HepG2 (cell line): ENCODE results near the gene ARL3. TPM values are rescaled to one million over a fixed set of nuclear protein-coding genes. Genes with fewer than 3 reads are reported as not detected.
A peak's percentile ranks its signal among the peaks of the same experiment; 100 is the strongest.

ENCODE experiments used
- AGO2 ChIP-seq: fragments of 200-400 bp; formaldehyde crosslinking; optimal IDR thresholded peaks from 2 replicates; pipeline ENCODE3; 2017; ENCODE audit warnings: mild to moderate bottlenecking, low read depth, low read length, moderate library complexity
- FOXA3 ChIP-seq: IDR thresholded peaks from 2 replicates; pipeline ENCODE4 v1.6.1; 2016; ENCODE audit warnings: missing genetic modification reagents, missing compliant biosample characterization
- GABPB1 ChIP-seq: IDR thresholded peaks from 2 replicates; pipeline ENCODE4 v1.6.1; 2016; ENCODE audit warnings: mild to moderate bottlenecking, missing genetic modification reagents, moderate library complexity, missing compliant biosample characterization
- IRF1 ChIP-seq: sonication (generic); formaldehyde crosslinking; IDR thresholded peaks from 2 replicates; pipeline ENCODE4 v1.4.0; 2020; ENCODE audit warnings: low read depth, mild to moderate bottlenecking, missing genetic modification reagents
- KLF13 ChIP-seq: sonication (generic); formaldehyde crosslinking; IDR thresholded peaks from 2 replicates; pipeline ENCODE4 v1.4.0; 2020; ENCODE audit warnings: mild to moderate bottlenecking, missing genetic modification reagents
- MTA3 ChIP-seq: sonication (generic); formaldehyde crosslinking; IDR thresholded peaks from 2 replicates; pipeline ENCODE4 v1.4.0; 2020; ENCODE audit warnings: missing genetic modification reagents
- NFIC ChIP-seq: IDR thresholded peaks from 2 replicates; pipeline ENCODE4 v1.6.1; 2012; ENCODE audit warnings: mild to moderate bottlenecking, low read length, inconsistent platforms
- NFKBIZ ChIP-seq: IDR thresholded peaks from 2 replicates; pipeline ENCODE4 v1.6.1; 2018; ENCODE audit warnings: missing genetic modification reagents, missing compliant biosample characterization
- NONO ChIP-seq, 2 experiments: fragments of 450-650 bp in 1 of 2; sonication (generic) in 1 of 2; formaldehyde crosslinking in 1 of 2; IDR thresholded peaks in 1 of 2; conservative IDR thresholded peaks in 1 of 2; 2 replicates each; pipeline versions ENCODE4 v1.6.1 to v1.8.0; 2017 to 2022; ENCODE audit warnings: mild to moderate bottlenecking in 1 of 2, missing genetic modification reagents in 1 of 2, moderate library complexity in 1 of 2
- PCBP1 ChIP-seq: fragments of 200-400 bp; formaldehyde crosslinking; IDR thresholded peaks from 2 replicates; pipeline ENCODE4 v1.6.1; 2017; ENCODE audit warnings: mild to moderate bottlenecking, low read depth, low read length, borderline replicate concordance
- PHF20 ChIP-seq: sonication (generic); formaldehyde crosslinking; IDR thresholded peaks from 2 replicates; pipeline ENCODE4 v1.5.0; 2020; ENCODE audit warnings: mild to moderate bottlenecking, missing genetic modification reagents
- POLR2G ChIP-seq: fragments of 200-400 bp; formaldehyde crosslinking; IDR thresholded peaks from 2 replicates; pipeline ENCODE4 v1.6.1; 2018; ENCODE audit warnings: mild to moderate bottlenecking, low read depth, low read length, moderate library complexity
- PTBP1 ChIP-seq: fragments of 200-400 bp; formaldehyde crosslinking; IDR thresholded peaks from 2 replicates; pipeline ENCODE4 v1.6.1; 2018; ENCODE audit warnings: low read length, low read depth; ENCODE audit not compliant: poor library complexity, severe bottlenecking
- THAP11 ChIP-seq: IDR thresholded peaks from 2 replicates; pipeline ENCODE4 v1.6.1; 2016; ENCODE audit warnings: missing biosample characterization, missing genetic modification reagents
- TOPORS ChIP-seq: sonication (generic); formaldehyde crosslinking; IDR thresholded peaks from 2 replicates; pipeline ENCODE4 v1.8.0; 2023; ENCODE audit warnings: mild to moderate bottlenecking, missing genetic modification reagents
- U2AF1 ChIP-seq: fragments of 200-400 bp; formaldehyde crosslinking; optimal IDR thresholded peaks from 2 replicates; pipeline ENCODE3; 2017; ENCODE audit warnings: mild to moderate bottlenecking, low read depth, low read length
- XBP1 ChIP-seq: sonication (generic); formaldehyde crosslinking; IDR thresholded peaks from 2 replicates; pipeline ENCODE4 v1.5.0; 2020; ENCODE audit warnings: missing genetic modification reagents
- ZMAT5 ChIP-seq: sonication (generic); formaldehyde crosslinking; IDR thresholded peaks from 2 replicates; pipeline ENCODE4 v1.5.0; 2020; ENCODE audit warnings: mild to moderate bottlenecking, low read depth, missing genetic modification reagents, borderline replicate concordance
- ZNF10 ChIP-seq: sonication (generic); formaldehyde crosslinking; IDR thresholded peaks from 2 replicates; pipeline ENCODE4 v1.4.0; 2020; ENCODE audit warnings: mild to moderate bottlenecking, low read depth, missing genetic modification reagents, borderline replicate concordance
- ZNF143 ChIP-seq: sonication (generic); formaldehyde crosslinking; IDR thresholded peaks from 2 replicates; pipeline ENCODE4 v1.4.0; 2020; ENCODE audit warnings: missing genetic modification reagents
- ZNF282 ChIP-seq: fragments of 450-650 bp; IDR thresholded peaks from 2 replicates; pipeline ENCODE4 v1.6.1; 2018; ENCODE audit not compliant: partially characterized antibody
- ZNF317 ChIP-seq: sonication (generic); formaldehyde crosslinking; IDR thresholded peaks from 2 replicates; pipeline ENCODE4 v1.5.0; 2020; ENCODE audit warnings: mild to moderate bottlenecking, missing genetic modification reagents
- ZNF558 ChIP-seq: sonication (generic); formaldehyde crosslinking; IDR thresholded peaks from 2 replicates; pipeline ENCODE4 v1.9.0; 2022; ENCODE audit warnings: mild to moderate bottlenecking, missing genetic modification reagents, borderline replicate concordance
- ZNF75D ChIP-seq: sonication (generic); formaldehyde crosslinking; IDR thresholded peaks from 2 replicates; pipeline ENCODE4 v1.8.1; 2023; ENCODE audit warnings: missing genetic modification reagents, mild to moderate bottlenecking, borderline replicate concordance
- ZSCAN9 ChIP-seq: IDR thresholded peaks from 2 replicates; pipeline ENCODE4 v1.6.1; 2016; ENCODE audit warnings: borderline replicate concordance
- polyA plus RNA-seq, 8 experiments: library from polyadenylated mRNA; depleted of rRNA in 3 of 8; stranded (reverse) in 7 of 8; unstranded in 1 of 8; fragments of >200 nt; fragmentation: Illumina TruSeq in 4 of 8; extraction: Trizol in 4 of 8; gene quantifications; 2 replicates each; pipeline versions ENCODE4 v1.2.1 to v1.2.3, GENCODE V29; 2011 to 2016; ENCODE audit warnings: low read depth in 4 of 8, missing spikeins in 1 of 8, mixed read lengths in 1 of 8; ENCODE audit not compliant: insufficient read depth in 1 of 8
- total RNA-seq, 5 experiments: library from RNA; depleted of rRNA; stranded (reverse); fragments of >200 nt; fragmentation: Illumina TruSeq; extraction: Trizol; gene quantifications; 2 replicates each; pipeline ENCODE4 v1.2.3, GENCODE V29; 2016; ENCODE audit warnings: low read depth in 1 of 5
- TF ChIP-seq, protein P1 (sequence below): sonication (generic); formaldehyde crosslinking; IDR thresholded peaks from 2 replicates; pipeline ENCODE4 v1.4.0; 2020; ENCODE audit warnings: missing genetic modification reagents, mild to moderate bottlenecking, borderline replicate concordance
- TF ChIP-seq, protein P2 (sequence below): IDR thresholded peaks from 2 replicates; pipeline ENCODE4 v1.6.1; 2016

ARL3 gene
- total and polyA plus RNA-seq, 2 of the 13 experiments (the other 11 are each of a cell fraction or from before 2014, with no cell fraction given) = 5.2 to 6.6 TPM

GRCh38 chr10:102743588-102744373 lies 29.6 kb upstream of the ARL3 start, which contains the start of gene WBP1L (continued):
- no peak for TF ChIP-seq ZMAT5 (CRISPR knock-in tag)
- no peak for TF ChIP-seq ZNF317
- TF ChIP-seq KLF13 (CRISPR knock-in tag) = no peak
- no peak for TF ChIP-seq XBP1 (CRISPR knock-in tag)
- 0 out of 2 replicates have a peak, but pooled peaks have one; percentile 43 for TF ChIP-seq ZSCAN9 (CRISPR knock-in tag)
- TF ChIP-seq FOXA3 (CRISPR knock-in tag) = peak; percentile 26; the same call in 1 of the 2 replicates
- no peak for TF ChIP-seq ZNF282
- 0 out of 2 replicates have a peak, but pooled peaks have one; percentile 40 for TF ChIP-seq NFIC
- TF ChIP-seq, protein P1, sequence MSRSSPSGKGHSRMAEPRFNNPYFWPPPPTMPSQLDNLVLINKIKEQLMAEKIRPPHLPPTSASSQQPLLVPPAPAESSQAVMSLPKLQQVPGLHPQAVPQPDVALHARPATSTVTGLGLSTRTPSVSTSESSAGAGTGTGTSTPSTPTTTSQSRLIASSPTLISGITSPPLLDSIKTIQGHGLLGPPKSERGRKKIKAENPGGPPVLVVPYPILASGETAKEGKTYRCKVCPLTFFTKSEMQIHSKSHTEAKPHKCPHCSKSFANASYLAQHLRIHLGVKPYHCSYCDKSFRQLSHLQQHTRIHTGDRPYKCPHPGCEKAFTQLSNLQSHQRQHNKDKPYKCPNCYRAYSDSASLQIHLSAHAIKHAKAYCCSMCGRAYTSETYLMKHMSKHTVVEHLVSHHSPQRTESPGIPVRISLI (CRISPR knock-in tag) = no peak
- TF ChIP-seq ZNF558 = no peak
- TF ChIP-seq, protein P2, sequence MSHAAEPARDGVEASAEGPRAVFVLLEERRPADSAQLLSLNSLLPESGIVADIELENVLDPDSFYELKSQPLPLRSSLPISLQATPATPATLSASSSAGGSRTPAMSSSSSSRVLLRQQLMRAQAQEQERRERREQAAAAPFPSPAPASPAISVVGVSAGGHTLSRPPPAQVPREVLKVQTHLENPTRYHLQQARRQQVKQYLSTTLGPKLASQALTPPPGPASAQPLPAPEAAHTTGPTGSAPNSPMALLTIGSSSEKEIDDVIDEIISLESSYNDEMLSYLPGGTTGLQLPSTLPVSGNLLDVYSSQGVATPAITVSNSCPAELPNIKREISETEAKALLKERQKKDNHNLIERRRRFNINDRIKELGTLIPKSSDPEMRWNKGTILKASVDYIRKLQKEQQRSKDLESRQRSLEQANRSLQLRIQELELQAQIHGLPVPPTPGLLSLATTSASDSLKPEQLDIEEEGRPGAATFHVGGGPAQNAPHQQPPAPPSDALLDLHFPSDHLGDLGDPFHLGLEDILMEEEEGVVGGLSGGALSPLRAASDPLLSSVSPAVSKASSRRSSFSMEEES (CRISPR knock-in tag) = peak; percentile 27; the same call in 1 of the 2 replicates
- peak; percentile 72 for TF ChIP-seq POLR2G
- TF ChIP-seq PCBP1 = 0 out of 2 replicates have a peak, but pooled peaks have one; percentile 89
- no peak for TF ChIP-seq IRF1 (CRISPR knock-in tag)
- peak; percentile 85 for TF ChIP-seq AGO2
- TF ChIP-seq PHF20 (CRISPR knock-in tag) = peak; percentile 91
- no peak for TF ChIP-seq NFKBIZ
- peak; percentile 69 for TF ChIP-seq U2AF1
- no peak for TF ChIP-seq PTBP1
- TF ChIP-seq GABPB1 (CRISPR knock-in tag) = peak; percentile 87
- TF ChIP-seq ZNF10 (CRISPR knock-in tag) = no peak
- peak; percentile 81 for TF ChIP-seq THAP11 (CRISPR knock-in tag)
- no peak for TF ChIP-seq MTA3
- TF ChIP-seq ZNF143 (CRISPR knock-in tag) = no peak
- TF ChIP-seq NONO (IDR thresholded peaks at IDR 0.05) = no peak
- TF ChIP-seq NONO (CRISPR knock-in tag; conservative IDR thresholded peaks at IDR 0.05) = peak; percentile 88
- no peak for TF ChIP-seq TOPORS (CRISPR knock-in tag)
- TF ChIP-seq ZNF75D (CRISPR knock-in tag) = 0 out of 2 replicates have a peak, but pooled peaks have one; percentile 37
